GM03348 (cell line): ENCODE results near the gene PSRC1.
"Not testable (repeated sequence)": the region's sequence is repeated elsewhere in the genome, so short reads cannot be mapped to it uniquely, and the experiment has no call there.

Source experiments
- DNase-seq: peaks from one replicate; pipeline ENCODE4 v3.0.0; 2012; ENCODE audit warnings: low spot score

Gene PSRC1

DNA sequence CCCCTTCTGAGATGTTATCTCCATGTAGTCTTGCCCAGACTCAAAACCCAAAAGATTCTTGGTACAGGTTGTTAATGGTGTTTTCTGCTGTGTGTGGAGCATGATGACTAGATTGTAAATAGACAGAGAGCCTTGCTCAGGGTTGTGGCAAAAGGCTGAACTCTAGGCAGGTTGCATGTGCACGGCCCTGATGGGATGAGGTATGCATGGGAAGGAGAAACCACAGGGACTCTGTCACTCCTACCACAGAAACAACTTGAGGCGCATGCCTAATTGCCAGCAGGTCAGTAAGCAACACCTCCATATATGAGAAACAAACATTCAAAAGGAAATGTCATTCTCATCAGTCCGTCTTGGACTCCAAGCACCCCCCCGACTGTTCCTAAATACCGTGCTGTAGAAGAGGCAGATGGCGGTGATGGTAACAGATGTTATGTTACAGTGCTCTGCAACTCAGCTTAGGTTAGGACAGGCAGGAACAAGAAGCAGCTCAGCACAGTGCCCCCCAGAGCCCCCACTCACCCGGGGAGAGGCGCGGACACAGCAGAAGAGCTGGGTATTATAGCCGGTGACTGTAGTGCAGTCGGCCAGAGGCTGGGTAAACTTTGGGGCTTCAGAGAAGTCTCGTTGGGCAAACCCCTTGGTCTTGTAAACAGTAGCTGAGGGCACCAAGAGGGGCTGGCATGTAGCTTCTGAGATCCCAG lies 12.9 kb upstream of the PSRC1 start:
- no peak for DNase-seq

DNA sequence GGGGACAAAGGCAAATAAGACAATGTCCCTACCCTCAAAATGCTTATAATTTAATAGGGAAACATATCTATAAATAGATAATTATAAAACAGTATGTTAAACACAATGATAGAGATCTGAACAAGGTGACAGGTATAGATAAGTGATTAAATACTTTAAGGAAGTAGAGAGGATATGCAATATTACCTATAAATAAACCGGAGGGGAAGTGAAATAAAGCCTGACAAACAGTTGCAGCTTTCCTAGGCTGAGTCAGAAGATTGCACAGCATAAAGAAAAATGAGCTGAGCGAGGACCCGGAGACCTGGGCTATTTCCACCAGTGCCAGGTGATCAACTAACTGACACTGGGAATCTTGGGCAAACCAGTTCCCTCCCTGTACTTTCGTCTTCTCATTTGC lies 11.5 kb upstream of the PSRC1 start:
- no peak for DNase-seq

DNA sequence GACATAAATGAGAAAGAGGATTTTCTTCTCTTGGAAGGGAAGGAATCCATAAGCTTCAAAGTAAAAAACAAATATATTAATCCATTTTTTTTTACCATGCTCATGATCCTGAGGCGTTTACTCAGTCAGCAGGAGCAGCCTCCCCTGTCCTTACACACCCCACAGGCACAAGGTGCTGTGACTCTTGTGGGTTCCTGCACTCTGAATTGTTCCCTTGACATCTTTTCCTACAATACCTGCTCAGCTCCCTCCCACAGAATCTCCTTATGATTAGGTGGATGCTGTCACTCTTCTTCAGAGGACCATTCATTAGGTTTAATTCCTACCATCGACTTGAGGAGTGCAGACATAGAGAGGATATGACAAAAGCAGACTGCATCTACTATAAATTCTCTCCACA lies 10.1 kb upstream of the PSRC1 start:
- no peak for DNase-seq

DNA sequence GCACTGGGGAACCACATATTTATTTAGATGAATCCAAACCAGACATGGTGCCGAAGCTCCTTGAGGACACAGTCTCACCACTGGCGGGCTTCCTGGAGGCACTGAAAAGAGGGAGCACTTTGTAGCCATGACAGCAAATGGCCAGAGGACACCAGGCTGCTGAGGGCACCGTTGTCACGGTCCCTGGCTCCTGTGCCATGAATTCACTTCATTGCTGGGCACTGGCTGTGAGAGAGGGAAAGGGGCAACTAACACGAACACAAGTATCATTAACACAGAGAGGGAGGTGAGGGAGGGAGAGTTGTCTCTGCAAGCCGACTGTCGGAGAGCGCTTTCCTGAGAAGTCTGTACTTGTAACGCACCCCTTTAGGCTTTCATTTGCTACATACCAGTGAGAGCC lies 9.4 kb upstream of the PSRC1 start:
- DNase-seq, result no peak

- no peak for DNase-seq
Measured at GRCh38 chr1:109290998-109291397, 8.1 kb upstream of the PSRC1 start.

- DNase-seq, result no peak
Measured at GRCh38 chr1:109290137-109290536, 7.2 kb upstream of the PSRC1 start.

DNA sequence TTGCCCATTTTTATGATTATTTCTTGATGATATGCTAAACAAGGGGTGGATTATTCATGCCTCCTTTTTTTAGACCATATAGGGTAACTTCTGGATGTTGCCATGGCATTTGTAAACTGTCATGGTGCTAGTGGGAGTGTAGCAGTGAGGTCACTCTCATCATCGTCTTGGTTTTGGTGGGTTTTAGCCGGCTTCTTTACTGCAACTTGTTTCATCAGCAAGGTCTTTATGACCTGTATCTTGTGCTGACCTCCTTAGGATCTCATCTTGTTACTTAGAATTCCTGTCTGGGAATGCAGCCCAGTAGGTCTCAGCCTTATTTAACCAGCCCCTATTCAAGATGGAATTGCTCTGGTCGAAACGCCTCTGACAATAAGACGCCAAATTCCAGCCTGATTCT lies 3.8 kb upstream of the PSRC1 start:
- not testable (repeated sequence) for DNase-seq

DNA sequence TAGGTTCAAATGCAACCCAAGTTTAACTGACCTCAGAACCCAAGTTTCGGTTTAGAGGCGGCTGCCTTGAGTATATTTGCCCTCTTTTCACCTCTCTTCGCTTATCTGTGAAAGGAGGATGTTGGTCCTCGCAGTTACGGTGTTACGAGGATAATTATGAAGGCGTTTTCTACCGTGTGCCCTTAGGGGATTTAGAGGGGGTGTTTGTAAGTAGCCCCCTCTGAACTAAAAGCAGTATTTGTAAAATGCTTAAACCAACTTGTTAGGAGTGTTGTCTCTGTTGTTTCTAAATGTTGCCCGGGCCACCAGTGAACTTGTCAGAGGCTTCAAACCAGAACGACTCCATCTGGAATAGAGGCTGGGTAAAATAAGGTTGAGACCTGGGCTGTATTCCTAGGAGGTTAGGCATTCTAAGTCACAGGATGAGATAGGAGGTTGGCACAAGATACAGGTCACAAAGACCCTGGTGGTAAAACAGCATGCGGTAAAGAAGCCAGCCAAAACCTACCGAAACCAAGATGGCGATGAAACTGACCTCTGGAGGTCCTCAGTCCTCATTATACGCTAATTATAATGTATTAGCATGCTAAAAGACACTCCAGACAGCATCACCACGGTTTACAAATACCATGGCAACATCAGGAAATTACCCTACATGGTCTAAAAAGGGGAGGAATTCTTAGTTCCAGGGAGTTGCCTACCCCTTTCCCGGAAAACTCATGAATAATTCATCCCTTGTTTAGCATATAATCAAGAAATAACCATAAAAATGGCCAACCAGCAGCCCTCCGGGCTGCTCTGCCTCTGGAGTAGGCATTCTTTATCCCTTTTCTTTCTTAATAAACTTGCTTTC lies 1.0 kb upstream of the PSRC1 start:
- no peak for DNase-seq

DNA sequence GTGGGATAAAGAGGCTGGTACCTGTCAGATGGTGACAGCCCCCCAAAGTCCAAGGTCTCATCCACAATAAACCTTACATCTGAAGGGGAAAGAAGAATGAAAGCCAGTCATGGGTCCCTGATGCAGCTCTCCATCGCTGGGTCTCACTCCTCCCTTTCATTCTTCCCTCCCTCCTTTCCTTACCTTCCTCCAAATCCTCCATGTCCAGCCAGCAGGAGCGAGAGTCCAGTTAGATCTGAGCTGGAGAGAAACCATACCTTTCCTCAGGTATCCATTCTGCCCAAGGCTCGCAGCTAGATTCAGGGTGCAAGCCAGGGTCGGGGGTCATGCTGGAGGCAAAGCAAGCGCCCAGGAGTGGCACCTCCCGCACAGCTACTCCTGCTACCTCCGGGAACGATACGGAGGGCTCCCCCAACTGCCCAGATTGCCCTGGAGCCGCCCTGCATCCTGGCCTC lies 421 bp downstream of the PSRC1 start:
- no peak for DNase-seq

- DNase-seq, result no peak
Measured at GRCh38 chr1:109281680-109282496, 1.1 kb downstream of the PSRC1 start.

DNA sequence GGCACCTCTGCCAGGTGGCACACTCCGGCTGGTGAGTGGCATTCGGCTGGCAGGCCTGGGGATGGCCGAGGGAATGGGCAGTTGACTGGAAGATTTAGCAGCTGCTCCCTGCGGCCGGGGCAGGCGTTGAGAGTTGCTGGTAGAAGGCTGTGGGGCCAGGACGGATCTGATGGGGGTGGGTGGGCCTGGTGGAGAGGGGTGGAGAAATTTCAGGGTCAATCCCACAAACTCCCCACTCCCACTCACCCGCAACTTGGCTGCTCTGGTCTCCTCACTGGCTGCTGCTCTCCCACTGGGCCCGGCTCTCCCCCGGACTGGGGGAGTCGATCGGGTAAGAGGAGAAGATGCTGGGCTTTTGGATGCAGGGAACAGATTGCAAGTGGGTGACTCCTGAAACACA lies 2.1 kb downstream of the PSRC1 start:
- no peak for DNase-seq

GRCh38 chr1:109279615-109280278 lies 3.2 kb downstream of the PSRC1 start:
- no peak for DNase-seq

DNA sequence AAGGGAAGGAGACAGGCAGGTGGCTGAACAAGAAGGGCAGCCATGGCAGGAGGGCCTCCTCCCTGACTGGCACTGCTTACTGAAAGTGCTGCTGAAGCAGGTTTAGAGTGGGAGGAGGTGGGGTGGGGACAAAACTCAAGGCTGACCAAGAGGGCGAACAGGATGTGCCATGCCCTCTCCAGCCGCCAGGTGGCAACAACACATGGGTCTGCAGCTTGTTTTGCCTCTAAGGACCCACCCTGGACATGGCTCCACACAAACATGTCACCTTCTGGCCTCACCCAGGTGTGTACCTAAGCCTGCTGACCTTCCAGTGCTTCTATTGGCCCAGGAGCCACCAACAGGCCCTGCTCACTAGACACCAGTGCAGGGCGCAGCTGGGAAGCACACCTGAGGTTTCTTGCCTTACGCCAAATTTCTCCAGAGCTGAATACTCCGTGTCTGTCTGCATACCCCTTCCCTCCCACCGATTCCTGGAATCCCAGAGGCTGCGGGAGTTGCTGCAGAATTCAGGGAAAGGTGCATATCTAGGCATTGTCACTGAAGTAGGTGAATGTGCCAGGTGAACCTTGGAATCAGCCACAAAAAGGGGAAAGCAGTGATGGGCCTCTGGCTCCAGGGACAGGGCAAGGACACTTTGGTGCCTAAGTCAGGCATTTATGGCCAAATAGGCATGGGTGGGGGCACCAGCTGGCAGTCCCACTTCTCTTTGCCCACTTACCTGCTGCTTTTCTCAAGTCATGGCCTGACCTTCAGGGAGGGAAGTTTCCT lies 5.3 kb downstream of the PSRC1 start:
- DNase-seq, result peak; percentile 88

DNA sequence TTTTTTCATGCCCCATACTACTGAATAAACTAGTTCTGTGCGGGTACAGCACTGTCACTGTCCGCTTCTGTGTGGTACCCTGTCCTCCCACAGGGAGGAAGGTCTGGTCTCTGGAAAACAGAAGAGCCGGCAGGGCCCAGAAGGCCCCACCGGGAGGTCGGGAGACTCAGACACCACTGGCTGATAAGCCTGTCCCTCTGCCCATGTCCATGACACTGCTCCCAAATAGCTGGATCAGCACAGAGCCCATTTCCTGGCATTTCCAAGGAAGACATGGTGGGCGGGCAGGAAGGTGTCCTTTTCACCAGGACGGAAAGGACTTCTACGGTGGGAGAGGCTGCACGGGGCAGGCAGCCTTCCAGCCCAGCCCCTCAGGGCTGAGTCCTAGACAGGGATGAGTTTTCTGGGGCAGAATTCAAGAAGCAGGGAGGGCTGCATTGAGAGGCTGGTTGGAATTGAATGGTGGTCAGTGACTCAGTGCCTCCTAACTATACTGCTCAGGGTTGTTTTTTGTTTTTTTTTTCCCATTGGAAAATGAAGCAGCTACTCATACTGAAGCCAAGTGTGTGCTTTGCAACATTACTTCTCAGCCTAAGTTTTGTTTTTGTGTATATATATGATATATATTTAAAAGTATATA lies 7.1 kb downstream of the PSRC1 start:
- no peak for DNase-seq

- DNase-seq, result no peak
Measured at GRCh38 chr1:109274533-109275476, 8.1 kb downstream of the PSRC1 start.

- no peak for DNase-seq
Measured at GRCh38 chr1:109273570-109274288, 9.2 kb downstream of the PSRC1 start.

DNA sequence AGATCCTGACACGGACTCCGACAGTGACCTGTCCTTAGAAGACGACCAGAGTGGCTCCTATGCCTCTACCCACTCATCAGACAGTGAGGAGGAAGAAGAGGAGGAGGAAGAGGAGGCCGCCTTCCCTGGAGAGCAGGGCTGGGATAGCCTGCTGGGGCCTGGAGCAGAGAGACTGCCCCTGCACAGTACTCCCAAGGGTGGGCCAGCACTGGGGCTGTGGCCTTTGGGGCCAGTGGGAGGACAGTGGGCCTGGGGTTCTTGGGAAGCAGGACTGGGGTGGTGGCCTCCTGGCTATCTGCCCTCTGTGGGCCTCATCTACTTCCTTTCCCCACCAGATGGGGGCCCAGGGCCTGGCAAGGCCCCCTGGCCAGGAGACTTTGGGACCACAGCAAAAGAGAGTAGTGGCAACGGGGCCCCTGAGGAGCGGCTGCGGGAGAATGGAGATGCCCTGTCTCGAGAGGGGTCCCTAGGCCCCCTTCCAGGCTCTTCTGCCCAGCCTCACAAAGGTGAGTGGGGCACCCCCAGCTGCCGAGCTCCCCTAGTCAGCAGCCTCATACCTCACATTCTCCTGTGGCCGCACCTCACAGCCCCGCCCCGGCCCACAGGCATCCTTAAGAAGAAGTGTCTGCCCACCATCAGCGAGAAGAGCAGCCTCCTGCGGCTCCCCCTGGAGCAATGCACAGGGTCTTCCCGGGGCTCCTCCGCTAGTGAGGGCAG lies 10.0 kb downstream of the PSRC1 start:
- DNase-seq, result no peak
